ENCODE data around the gene ITGA4. TPM values are rescaled to one million over a fixed set of nuclear protein-coding genes. Genes with fewer than 3 reads are reported as not detected.

Gene ITGA4
- total and polyA plus RNA-seq, 2 donors (not counting 3 experiments of a cell fraction or from before 2014, with no cell fraction given), result 1.5 to 2.8 TPM

DNA sequence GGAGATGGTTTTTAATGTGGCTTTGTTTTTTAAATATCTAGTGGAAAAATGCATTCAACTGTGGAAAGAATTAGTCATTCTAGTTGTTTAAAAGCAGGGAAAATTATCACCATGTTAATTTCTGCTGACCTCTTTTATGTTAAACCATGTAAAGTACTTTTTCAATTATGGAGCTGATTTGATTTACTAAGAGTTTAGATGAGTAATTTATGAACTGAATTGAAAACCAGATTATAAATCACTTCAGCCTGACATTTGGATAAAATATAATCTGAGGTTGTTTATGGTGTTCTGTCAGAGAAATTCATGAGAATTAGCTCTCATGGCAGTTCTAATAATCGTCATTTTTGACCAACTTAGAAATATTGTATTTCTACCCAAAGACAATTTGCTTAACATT, 11.6 kb downstream of the ITGA4 start:
- CTCF ChIA-PET, result interaction anchor here (0.7 to 4.3 kb wide), 3 partner anchors 9 to 1345 kb away, joined by 3 to 148 read pairs (median 25); no protein-coding TSS in a partner anchor
- no peaks in the 10 kb centered on the region for H3K79me2 ChIP-seq (ENCODE audit: control insufficient read depth, insufficient read depth, low read length)
- no TSS peak for BruUV-seq (replicated peaks)

More for the DNA sequence above, 11.6 kb downstream of the ITGA4 start:
- no peak for TF ChIP-seq MYC (IDR thresholded peaks at IDR 0.05; ENCODE audit: low read depth, low read length)
- no peak for TF ChIP-seq GATA2 (IDR thresholded peaks at IDR 0.05; ENCODE audit: insufficient read depth, insufficient read length, low read depth, low read length)
- no peak for TF ChIP-seq EZH2 (IDR thresholded peaks at IDR 0.05; ENCODE audit: borderline replicate concordance, low read depth, low read length, severe bottlenecking)
- TF ChIP-seq, protein P1, sequence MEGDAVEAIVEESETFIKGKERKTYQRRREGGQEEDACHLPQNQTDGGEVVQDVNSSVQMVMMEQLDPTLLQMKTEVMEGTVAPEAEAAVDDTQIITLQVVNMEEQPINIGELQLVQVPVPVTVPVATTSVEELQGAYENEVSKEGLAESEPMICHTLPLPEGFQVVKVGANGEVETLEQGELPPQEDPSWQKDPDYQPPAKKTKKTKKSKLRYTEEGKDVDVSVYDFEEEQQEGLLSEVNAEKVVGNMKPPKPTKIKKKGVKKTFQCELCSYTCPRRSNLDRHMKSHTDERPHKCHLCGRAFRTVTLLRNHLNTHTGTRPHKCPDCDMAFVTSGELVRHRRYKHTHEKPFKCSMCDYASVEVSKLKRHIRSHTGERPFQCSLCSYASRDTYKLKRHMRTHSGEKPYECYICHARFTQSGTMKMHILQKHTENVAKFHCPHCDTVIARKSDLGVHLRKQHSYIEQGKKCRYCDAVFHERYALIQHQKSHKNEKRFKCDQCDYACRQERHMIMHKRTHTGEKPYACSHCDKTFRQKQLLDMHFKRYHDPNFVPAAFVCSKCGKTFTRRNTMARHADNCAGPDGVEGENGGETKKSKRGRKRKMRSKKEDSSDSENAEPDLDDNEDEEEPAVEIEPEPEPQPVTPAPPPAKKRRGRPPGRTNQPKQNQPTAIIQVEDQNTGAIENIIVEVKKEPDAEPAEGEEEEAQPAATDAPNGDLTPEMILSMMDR (IDR thresholded peaks at IDR 0.05; ENCODE audit: extremely low read depth in 1 of 2, insufficient read depth in 1 of 2, low read depth in 1 of 2, low read length in 2 of 2), result no peak
- TF ChIP-seq FOS (IDR thresholded peaks at IDR 0.05; ENCODE audit: borderline replicate concordance, insufficient read depth, low read length), result no peak
- TF ChIP-seq POLR2A (IDR thresholded peaks at IDR 0.05; ENCODE audit: low read depth, low read length), result no peak
- TF ChIP-seq JUN (IDR thresholded peaks at IDR 0.05; ENCODE audit: borderline replicate concordance, insufficient read depth, insufficient read length, low read depth), result no peak
- no peak for TF ChIP-seq POLR2AphosphoS5 (IDR thresholded peaks at IDR 0.05; ENCODE audit: insufficient read depth, low read depth, low read length)
- no peak for TF ChIP-seq MAX (IDR thresholded peaks at IDR 0.05; ENCODE audit: insufficient read depth, insufficient read length)
- no peak overlapping the region for H3K9ac ChIP-seq (replicated peaks; ENCODE audit: extremely low read depth, insufficient read depth, low read length)
- no peaks in the 10 kb centered on the region for H3K9me3 ChIP-seq (replicated peaks; ENCODE audit: control insufficient read depth, insufficient read depth, low read length)
- no peaks in the 10 kb centered on the region for H3K36me3 ChIP-seq (ENCODE audit: control insufficient read depth in 2 of 2, extremely low read depth in 1 of 2, insufficient read depth in 2 of 2, low read length in 2 of 2)
- no peak overlapping the region for H2AFZ ChIP-seq (ENCODE audit: low read depth, low read length)
- no peaks in the 10 kb centered on the region for H3K4me1 ChIP-seq (ENCODE audit: control insufficient read depth, extremely low read depth, insufficient read depth, low read length)
- FAIRE-seq, result no peak
- no peak overlapping the region for H3K4me2 ChIP-seq (ENCODE audit: insufficient read depth, low read length)
- intact Hi-C loops (cut with micrococcal nuclease), result no loop called here
- no peak overlapping the region for H3K4me3 ChIP-seq (replicated peaks in 1 of 3; ENCODE audit: insufficient read depth in 1 of 3, low read depth in 1 of 3, low read length in 3 of 3)
- peaks cover 2 to 8% of the 10 kb centered on the region in 2 experiments for H3K27me3 ChIP-seq (ENCODE audit: control insufficient read depth in 2 of 2, insufficient read depth in 2 of 2, low read length in 2 of 2)
- dilution Hi-C loops (cut with MboI; ENCODE audit: extremely low pct_ligation_motif_present, low sequenced_read_pairs), result no loop called here
- H3K9me1 ChIP-seq (replicated peaks; ENCODE audit: control insufficient read depth, extremely low read depth, insufficient read depth, low read length), result no peaks in the 10 kb centered on the region
- H3K27ac ChIP-seq (ENCODE audit: insufficient read depth, low read depth, low read length), result no peak overlapping the region
- POLR2A ChIA-PET, result no interaction called here
- no peaks in the 10 kb centered on the region for H4K20me1 ChIP-seq (replicated peaks; ENCODE audit: control insufficient read depth, extremely low read depth, insufficient read depth, low read length)
- DNase-seq (ENCODE audit: low read depth, low spot score), result no peak

Data from endothelial cell of umbilical vein (primary cell).